ENCODE results near the gene CST7. TPM values are rescaled to one million over a fixed set of nuclear protein-coding genes. Genes with fewer than 3 reads are reported as not detected.

The CST7 gene
- polyA plus RNA-seq, 1 donor from 2014 or later, result not detected

GRCh38 chr20:24949756-24950127, 673 bp downstream of the CST7 start:
- Histone ChIP-seq H3K9ac (ENCODE audit: low read length) (no peak overlapping the region), H4K20me1 (ENCODE audit: insufficient read depth) (no peaks in the 10 kb centered on the region), H3K79me2 (replicated peaks; ENCODE audit: insufficient read depth, low read length) (no peaks in the 10 kb centered on the region)

DNA sequence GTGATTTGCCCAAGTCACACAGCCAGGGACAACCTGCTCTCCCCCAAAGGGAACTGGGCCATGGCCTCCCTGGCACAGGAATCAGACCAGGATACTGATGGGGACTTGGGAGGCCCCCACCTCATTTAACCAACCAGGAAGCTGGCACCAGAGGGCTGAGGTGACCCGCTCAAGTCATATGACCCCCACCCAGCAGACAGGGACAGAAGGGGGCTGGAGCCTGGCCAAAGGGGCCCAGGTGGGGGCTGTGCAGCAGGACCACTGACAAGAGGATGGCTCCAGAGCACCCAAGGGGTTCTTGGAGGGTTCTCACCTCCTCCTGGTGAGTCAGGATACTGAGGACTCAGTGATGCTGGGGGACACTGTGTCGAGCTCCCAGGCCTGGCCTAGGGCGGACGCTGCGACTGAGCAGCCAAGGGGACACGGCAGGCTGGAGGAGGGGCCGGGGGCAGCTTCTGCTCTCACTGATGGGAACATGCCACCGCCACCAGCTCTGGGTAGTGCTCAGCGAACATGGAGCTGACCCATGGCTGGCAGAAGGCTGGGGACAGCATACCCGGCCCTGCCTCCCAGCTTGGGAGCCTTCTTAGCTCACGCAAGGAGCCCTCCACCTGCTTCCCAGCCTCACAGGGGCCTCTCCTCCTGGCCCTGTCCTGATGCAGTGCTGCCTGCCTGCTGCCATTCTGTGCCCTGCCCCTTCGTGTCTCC, 1.2 kb downstream of the CST7 start:
- no peaks in the 10 kb centered on the region for H4K20me1 ChIP-seq (ENCODE audit: insufficient read depth)
- H3F3A ChIP-seq (ENCODE audit: insufficient read depth, low read length, poor library complexity, severe bottlenecking), result no peaks in the 10 kb centered on the region
- no peak for TF ChIP-seq SMC3 (conservative IDR thresholded peaks at IDR 0.05; ENCODE audit: poor library complexity)
- TF ChIP-seq EP300 (conservative IDR thresholded peaks at IDR 0.05; ENCODE audit: poor library complexity, severe bottlenecking), result no peak
- TF ChIP-seq POLR2AphosphoS5 (IDR thresholded peaks at IDR 0.05), result no peak
- no peak for TF ChIP-seq RAD21 (conservative IDR thresholded peaks at IDR 0.05)
- TF ChIP-seq MXI1 (conservative IDR thresholded peaks at IDR 0.05; ENCODE audit: poor library complexity, severe bottlenecking), result no peak
- no peak for TF ChIP-seq REST (IDR thresholded peaks at IDR 0.05; ENCODE audit: borderline replicate concordance)
- TF ChIP-seq TAF1 (IDR thresholded peaks at IDR 0.05; ENCODE audit: low read depth), result no peak
- TF ChIP-seq, protein P1, sequence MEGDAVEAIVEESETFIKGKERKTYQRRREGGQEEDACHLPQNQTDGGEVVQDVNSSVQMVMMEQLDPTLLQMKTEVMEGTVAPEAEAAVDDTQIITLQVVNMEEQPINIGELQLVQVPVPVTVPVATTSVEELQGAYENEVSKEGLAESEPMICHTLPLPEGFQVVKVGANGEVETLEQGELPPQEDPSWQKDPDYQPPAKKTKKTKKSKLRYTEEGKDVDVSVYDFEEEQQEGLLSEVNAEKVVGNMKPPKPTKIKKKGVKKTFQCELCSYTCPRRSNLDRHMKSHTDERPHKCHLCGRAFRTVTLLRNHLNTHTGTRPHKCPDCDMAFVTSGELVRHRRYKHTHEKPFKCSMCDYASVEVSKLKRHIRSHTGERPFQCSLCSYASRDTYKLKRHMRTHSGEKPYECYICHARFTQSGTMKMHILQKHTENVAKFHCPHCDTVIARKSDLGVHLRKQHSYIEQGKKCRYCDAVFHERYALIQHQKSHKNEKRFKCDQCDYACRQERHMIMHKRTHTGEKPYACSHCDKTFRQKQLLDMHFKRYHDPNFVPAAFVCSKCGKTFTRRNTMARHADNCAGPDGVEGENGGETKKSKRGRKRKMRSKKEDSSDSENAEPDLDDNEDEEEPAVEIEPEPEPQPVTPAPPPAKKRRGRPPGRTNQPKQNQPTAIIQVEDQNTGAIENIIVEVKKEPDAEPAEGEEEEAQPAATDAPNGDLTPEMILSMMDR (IDR thresholded peaks at IDR 0.05; ENCODE audit: poor library complexity, severe bottlenecking), result no peak

More at GRCh38 chr20:24949756-24950127, 673 bp downstream of the CST7 start:
- TF ChIP-seq MXI1 (conservative IDR thresholded peaks at IDR 0.05; ENCODE audit: poor library complexity, severe bottlenecking) (no peak), REST (IDR thresholded peaks at IDR 0.05; ENCODE audit: borderline replicate concordance) (no peak), RAD21 (conservative IDR thresholded peaks at IDR 0.05) (no peak), TAF1 (IDR thresholded peaks at IDR 0.05; ENCODE audit: low read depth) (no peak), EZH2 (IDR thresholded peaks at IDR 0.05; ENCODE audit: borderline replicate concordance, insufficient read depth, low read length, poor library complexity, severe bottlenecking) (no peak), SMC3 (conservative IDR thresholded peaks at IDR 0.05; ENCODE audit: poor library complexity) (no peak), POLR2AphosphoS5 (IDR thresholded peaks at IDR 0.05) (no peak), EP300 (conservative IDR thresholded peaks at IDR 0.05; ENCODE audit: poor library complexity, severe bottlenecking) (no peak)
- TF ChIP-seq, protein P1 (IDR thresholded peaks at IDR 0.05; ENCODE audit: poor library complexity, severe bottlenecking), result no peak
- Histone ChIP-seq H3K4me2 (ENCODE audit: low read length) (no peak overlapping the region), H3K36me3 (ENCODE audit: insufficient read depth, low read length) (no peaks in the 10 kb centered on the region), H2AFZ (ENCODE audit: low read depth, low read length) (no peak overlapping the region), H3K9me2 (ENCODE audit: insufficient read depth, low read length) (no peaks in the 10 kb centered on the region), H3K27me3 (ENCODE audit: insufficient read depth, low read depth, low read length) (no peaks in the 10 kb centered on the region), H3K4me3 (ENCODE audit: low read length) (no peak overlapping the region), H3F3A (ENCODE audit: insufficient read depth, low read length, poor library complexity, severe bottlenecking) (no peaks in the 10 kb centered on the region), H3K9me3 (ENCODE audit: low read length) (no peaks in the 10 kb centered on the region), H3K27ac (ENCODE audit: low read length) (no peak overlapping the region)

More for the DNA sequence above, 1.2 kb downstream of the CST7 start:
- Histone ChIP-seq H3K27me3 (ENCODE audit: insufficient read depth, low read depth, low read length) (no peaks in the 10 kb centered on the region), H3K9me3 (ENCODE audit: low read length) (no peaks in the 10 kb centered on the region), H2AFZ (ENCODE audit: low read depth, low read length) (no peak overlapping the region), H3K36me3 (ENCODE audit: insufficient read depth, low read length) (no peaks in the 10 kb centered on the region), H3K9ac (ENCODE audit: low read length) (no peak overlapping the region), H3K4me3 (ENCODE audit: low read length) (no peak overlapping the region), H3K79me2 (replicated peaks; ENCODE audit: insufficient read depth, low read length) (no peaks in the 10 kb centered on the region), H3K4me2 (ENCODE audit: low read length) (no peak overlapping the region), H3K27ac (ENCODE audit: low read length) (no peak overlapping the region), H3K9me2 (ENCODE audit: insufficient read depth, low read length) (no peaks in the 10 kb centered on the region)
